ENCODE results near the gene TSC2.

DNA sequence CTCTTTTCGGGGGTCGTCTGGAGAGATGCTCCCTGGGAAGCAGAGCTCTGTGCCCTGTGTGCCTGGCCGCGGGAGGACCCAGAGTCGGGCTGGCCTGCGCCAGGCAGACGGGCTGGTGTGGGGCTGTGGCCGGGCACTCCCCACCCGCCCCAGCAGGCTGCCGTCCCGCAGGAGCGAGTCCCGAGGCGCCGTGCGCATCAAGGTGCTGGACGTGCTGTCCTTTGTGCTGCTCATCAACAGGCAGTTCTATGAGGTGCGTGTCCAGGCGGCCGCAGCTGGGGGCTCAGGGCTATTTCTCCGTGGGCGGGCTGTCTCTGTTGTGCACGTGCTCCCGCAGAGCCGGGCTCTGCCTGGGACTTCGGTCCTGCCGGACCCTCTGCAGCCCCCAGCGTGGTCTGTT lies 15.0 kb downstream of the TSC2 start:
- TF ChIP-seq, protein P1, sequence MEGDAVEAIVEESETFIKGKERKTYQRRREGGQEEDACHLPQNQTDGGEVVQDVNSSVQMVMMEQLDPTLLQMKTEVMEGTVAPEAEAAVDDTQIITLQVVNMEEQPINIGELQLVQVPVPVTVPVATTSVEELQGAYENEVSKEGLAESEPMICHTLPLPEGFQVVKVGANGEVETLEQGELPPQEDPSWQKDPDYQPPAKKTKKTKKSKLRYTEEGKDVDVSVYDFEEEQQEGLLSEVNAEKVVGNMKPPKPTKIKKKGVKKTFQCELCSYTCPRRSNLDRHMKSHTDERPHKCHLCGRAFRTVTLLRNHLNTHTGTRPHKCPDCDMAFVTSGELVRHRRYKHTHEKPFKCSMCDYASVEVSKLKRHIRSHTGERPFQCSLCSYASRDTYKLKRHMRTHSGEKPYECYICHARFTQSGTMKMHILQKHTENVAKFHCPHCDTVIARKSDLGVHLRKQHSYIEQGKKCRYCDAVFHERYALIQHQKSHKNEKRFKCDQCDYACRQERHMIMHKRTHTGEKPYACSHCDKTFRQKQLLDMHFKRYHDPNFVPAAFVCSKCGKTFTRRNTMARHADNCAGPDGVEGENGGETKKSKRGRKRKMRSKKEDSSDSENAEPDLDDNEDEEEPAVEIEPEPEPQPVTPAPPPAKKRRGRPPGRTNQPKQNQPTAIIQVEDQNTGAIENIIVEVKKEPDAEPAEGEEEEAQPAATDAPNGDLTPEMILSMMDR (IDR thresholded peaks at IDR 0.05), result no peak
- TF ChIP-seq EP300 (IDR thresholded peaks at IDR 0.05), result no peak
- no peak for TF ChIP-seq POLR2A (IDR thresholded peaks at IDR 0.05)
